GM18868 (cell line): ENCODE results near the gene SCD5.

Source experiments
- ATAC-seq: cut with Tn5 transposase; IDR thresholded peaks from one replicate; pipeline ENCODE4 v1.9.1; 2021; ENCODE audit warnings: mild to moderate bottlenecking, moderate library complexity; ENCODE audit not compliant: unreplicated experiment

SCD5 gene

DNA sequence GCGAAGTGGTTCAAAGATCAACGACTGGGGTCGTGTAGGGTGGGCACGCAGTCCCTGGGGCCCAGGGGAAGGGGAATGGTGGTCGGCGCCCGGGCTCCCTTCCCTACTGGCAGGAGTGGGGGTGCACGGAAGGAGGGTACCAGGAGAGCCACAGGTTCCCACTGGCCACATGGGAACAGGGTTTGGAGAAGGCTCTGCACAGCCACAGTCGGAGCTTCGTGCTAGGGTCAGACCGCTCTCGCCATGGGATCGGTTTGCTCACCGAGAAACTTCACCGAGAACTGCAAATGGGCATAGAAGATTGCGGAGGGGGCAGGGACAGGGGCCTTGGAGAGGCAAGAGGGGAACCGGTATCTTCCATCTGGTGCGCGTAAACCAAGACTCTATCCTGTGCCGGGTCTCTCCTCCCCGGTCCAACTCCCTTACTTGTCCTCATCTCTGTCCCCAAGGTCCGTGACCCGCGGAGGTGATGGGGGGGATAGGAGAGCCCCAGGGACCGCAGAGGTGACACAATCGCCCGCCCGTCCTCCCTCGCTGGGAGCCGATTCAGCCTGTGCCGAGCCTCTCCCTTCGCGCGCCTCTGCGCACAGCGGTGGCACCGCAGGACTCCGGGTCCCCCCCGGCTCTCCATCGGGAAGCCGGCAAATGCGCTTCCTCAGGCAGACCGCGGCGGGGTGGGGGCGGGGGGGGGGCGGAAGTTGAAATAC is 1.0 kb downstream of the SCD5 start:
- no peak for ATAC-seq

DNA sequence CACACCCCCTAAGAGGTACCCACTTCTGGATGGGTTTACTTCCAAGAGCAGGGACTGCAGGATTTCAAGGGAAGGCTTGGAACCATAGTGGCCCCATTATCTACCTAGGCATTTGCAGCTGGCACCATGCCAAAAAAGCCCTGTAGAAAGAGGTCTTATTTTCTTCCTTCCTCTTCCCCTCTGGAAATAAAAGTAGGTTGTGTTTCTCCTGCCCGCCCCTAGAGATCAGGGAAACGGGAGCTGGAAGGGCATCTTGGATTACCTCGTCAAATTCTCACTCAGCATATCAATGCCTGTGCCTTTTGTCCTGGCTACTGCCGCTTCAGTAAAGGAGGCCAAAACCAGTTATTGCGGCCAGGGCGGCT is 1.6 kb downstream of the SCD5 start:
- no peak for ATAC-seq

GRCh38 chr4:82792912-82793649 is 5.5 kb downstream of the SCD5 start:
- no peak for ATAC-seq

DNA sequence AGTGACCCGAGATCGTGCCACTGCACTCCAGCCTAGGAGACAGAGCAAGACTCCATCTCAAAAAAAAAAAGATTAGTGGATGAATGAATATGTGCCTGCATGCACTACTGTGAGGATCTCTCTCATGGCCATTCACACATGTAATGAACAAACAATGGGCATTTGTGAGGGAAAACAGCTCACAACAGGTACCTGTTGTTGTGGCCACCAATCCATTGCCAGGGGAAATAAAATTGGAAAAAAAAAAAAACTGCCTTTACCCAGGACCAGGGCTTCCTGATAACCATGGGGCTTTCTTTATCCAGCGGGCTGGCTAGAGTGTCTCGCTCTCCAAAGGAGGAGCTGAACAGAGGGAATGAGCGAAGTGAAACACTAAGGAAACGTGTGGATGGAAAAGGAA is 7.4 kb downstream of the SCD5 start:
- no peak for ATAC-seq

DNA sequence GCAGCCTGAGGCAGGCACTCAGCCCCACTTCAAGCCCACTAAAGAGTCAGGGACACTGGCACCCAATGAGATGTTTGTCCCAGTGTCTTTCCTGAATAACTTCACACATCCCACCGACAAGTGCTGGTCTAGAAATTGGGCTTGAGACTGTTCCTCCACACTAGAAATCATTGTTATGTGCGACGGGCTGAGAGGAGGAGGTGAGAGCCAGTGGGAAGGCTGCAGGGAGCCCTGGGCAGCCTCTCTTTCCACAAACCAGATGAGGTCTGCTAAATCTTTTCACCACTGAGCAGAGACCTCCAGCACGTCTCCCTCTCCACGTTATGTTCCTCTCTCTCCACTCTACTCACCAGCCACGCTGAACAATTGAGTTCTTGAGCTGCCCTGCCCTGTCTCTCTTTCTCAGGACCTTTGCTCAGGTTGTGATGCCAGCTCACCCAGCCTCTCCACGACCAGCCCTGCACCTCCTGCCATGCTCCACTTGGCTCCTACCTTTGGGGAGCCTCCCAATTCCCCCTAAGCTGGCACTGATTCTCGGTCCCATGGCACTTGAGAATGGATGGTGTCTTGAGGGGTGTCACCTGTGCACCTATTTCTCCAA is 8.4 kb downstream of the SCD5 start:
- ATAC-seq, result no peak

- ATAC-seq, result no peak
These were observed 9.4 kb downstream of the SCD5 start for GRCh38 chr4:82789025-82789776.

DNA sequence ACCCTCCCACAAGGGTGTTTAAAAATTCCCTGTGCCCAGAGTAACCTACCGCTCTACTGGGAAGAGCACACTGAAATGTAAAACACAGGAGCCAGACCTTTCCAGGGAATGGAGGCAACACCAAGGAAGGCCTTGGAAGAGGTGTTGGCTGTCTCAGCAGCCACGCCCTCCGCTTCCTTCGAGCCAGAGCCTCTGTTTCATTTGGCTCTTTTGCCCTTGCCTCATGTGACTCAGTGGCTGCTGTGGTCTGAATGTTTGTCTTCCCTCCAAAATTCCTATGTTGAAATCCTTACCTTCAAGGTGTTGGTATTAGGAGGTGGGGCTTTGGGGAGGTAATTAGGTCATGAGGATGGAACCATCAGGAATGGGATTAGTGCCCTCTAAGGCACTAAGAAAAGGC is 11.3 kb downstream of the SCD5 start:
- ATAC-seq, result no peak

GRCh38 chr4:82786828-82787227 is 11.8 kb downstream of the SCD5 start:
- no peak for ATAC-seq

DNA sequence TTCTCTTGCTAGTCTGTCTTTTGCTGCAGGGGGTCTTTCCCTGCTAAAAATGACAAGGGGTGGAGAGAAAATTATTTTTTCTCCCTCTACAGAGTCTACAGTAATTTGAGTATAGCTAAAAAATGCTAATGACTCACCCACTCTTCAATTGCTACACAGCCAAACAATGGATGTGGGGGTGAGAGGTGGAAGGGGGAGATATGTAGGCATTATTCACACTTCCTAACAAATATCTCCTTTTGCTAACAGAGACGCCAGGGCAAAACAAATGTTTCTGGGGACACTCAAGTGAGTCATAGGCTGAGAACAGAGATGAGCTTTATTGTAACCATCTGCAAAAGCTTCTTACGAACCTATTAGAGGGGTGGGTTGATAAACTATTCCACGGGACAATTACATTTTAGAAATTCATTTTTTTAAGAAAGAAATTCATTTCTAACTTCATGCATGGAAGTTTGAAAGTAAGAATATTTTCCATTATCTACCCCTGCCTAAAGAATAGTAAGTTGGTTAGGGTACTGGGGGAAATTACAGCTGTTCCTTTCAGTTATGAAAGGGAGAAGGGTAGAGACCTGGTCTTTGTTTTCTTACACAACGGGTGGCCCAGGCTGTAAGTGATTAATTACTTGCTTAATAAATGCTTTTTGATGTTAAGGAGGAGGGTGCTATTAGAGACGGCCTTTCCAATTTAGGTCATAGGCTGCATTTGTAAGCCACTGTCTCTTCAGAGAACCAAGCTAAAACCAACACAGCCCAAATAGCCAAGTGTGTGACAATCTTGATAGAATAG is 12.8 kb downstream of the SCD5 start:
- no peak for ATAC-seq

DNA sequence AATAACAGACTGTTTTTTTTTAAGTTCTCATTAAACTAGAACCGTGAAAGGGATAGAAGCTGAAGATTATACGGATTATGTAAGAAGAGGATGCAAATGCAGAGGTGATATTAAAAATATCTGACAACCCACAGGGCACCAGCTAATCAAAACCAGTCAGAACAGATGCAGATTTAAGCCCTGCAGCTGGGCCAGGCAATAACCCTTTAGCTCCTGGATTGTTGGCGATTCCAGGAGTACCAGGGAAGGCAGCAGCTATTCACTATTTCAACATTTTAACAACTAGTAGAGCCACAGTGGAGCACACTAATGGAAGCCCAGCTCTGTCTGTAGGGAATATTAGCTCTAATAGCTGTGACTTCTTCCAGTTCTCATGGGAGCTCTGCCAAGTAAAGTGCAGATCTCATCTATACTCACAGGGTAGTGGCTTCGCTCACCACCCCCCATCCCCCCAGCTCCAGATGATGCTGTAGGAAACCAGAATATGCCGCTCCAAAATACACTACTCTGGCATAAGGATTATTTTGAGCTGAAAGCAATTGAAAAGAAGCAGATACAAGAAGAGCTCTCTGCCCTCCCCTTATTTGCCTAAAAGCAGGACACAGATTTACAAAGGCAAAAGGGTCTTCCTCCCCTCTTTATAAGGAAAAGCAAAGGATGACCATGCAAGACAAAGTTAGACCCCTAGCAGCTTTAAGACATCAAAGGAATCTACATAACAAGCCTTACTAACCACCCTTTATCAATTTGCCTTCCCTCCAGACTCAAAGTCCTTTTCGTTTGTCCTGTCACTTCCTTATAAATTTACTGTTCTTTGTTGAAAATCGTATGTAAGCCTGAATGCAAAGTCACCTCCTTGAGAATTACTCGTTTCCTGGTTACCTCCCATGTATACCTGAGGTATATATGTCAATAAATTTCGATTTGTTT is 13.7 kb downstream of the SCD5 start:
- no peak for ATAC-seq

GRCh38 chr4:82782626-82783345 is 15.8 kb downstream of the SCD5 start:
- no peak for ATAC-seq

DNA sequence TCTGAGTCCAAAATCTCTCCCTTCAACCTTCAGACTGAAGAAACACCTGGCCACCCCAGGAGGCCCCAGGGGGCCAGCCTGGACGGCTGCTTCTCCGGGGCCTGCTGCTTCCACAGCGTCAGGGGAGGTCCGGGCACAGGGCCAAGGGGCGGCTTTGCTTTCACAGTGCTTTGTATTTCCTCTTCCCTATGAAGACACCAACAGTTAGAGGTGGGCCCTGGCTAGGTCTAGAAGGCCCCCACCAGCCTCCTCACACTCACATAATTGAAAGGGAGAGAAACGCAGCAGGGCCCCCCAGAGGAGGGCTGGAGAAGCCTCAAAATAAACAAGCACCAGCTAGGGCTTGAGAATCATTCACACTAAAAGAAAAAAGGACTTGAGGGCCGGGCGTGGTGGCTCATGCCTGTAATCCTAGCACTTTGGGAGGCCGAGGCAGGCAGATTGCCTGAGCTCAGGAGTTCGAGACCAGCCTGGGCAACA is 17.8 kb downstream of the SCD5 start:
- ATAC-seq, result peak; percentile 79

DNA sequence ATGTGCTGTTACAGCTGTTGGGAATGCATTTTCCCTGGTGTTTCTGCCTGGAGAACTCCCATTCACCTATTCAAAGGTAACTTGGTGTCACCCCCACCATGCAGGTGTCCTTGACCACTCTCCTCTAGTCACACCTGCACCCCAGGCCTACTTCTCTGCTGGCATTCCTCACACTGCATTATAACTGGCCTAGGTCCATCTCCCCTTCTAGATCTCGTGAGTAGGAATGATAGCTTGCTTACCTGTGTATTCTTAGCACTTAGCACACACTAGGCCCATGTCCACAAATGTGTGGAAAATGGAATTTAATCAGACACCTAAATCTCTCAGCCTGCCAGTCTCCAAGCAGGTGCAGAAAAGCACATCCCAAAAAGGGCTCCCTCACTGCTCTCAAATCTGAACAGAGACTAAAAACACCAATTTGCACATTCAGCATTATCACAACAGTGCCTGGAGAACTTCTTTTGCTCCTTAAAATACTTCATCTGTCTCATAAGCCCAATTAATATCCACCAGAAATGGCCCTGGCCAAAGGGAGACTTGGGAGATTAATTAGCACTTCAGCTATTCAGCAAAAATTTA is 18.3 kb downstream of the SCD5 start:
- no peak for ATAC-seq

GRCh38 chr4:82779032-82779431 is 19.6 kb downstream of the SCD5 start:
- ATAC-seq, result no peak

DNA sequence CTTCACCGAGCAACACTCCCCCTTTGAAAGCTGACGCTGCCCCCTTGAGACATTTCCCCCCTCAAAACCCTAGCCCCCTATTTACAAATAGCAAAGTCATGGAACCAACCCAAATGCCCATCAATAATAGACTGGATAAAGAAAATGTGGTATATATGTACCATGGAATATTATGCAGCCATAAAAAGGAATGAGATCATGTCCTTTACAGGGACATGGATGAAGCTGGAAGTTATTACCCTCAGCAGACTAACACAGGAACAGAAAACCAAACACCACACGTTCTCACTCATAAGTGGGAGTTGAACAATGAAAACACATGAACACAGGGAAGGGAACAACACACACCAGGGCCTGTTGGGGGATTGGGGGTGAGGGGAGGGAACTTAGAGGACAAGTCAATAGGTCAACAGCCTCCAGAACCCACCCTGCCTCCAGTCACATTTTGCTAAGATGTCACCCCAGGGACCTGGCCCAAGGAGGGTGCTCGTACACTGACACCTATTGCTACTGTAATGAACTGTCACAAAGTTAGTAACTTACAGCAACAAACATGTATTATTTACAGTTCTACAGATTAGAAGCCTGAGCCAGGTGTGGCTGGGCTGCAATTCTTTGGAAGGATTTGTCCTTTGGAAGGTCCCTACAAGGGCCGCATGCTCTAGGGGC is 20.6 kb downstream of the SCD5 start:
- no peak for ATAC-seq

- ATAC-seq, result no peak
These were observed 21.6 kb downstream of the SCD5 start for GRCh38 chr4:82776925-82777542.

GRCh38 chr4:82775243-82775642 is 23.4 kb downstream of the SCD5 start:
- ATAC-seq, result no peak
